Measurements from ENCODE around the gene PCDHB8.

DNA sequence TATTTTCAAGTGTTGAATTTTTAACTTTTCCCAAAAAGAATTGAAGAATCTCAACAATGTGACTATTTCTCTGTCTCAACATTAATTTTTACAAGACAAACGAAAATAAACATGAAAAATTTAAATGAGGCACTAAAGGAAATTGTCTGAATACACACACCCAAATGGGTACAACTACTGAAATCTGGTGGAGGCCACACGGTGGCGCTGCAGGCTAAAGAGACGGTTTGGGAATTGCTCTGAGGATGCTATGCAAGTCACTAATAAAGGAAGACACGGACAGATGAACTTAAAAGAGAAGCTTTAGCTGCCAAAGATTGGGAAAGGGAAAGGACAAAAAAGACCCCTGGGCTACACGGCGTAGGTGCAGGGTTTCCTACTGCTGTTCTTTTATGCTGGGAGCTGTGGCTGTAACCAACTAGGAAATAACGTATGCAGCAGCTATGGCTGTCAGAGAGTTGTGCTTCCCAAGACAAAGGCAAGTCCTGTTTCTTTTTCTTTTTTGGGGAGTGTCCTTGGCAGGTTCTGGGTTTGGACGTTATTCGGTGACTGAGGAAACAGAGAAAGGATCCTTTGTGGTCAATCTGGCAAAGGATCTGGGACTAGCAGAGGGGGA, 14.6 kb downstream of the PCDHB8 start, which contains the start of gene PCDHB10:
- TF ChIP-seq CTCF (IDR thresholded peaks at IDR 0.05) (no peak), POLR2A (IDR thresholded peaks at IDR 0.05) (no peak), POLR2AphosphoS5 (IDR thresholded peaks at IDR 0.05; ENCODE audit: insufficient read depth in 1 of 2, low read depth in 1 of 2) (no peak)
